Activated CD4-positive, CD25-positive, alpha-beta regulatory T cell treated with anti-CD3 and anti-CD28 coated beads, Interleukin-2, amount 50 U/mL, for 16 hours (primary cell): ENCODE results near the gene NTPCR.
"Not testable (repeated sequence)": the region's sequence is repeated elsewhere in the genome, so short reads cannot be mapped to it uniquely, and the experiment has no call there.

ENCODE experiments used
- DNase-seq: peaks from one replicate; pipeline ENCODE4 v3.0.0-alpha.2; 2020; ENCODE audit warnings: low read depth, low spot score

Gene NTPCR

GRCh38 chr1:232927166-232927565 lies 23.2 kb upstream of the NTPCR start:
- DNase-seq: not testable (repeated sequence)

GRCh38 chr1:232927830-232928505 lies 22.4 kb upstream of the NTPCR start:
- DNase-seq: no peak

DNA sequence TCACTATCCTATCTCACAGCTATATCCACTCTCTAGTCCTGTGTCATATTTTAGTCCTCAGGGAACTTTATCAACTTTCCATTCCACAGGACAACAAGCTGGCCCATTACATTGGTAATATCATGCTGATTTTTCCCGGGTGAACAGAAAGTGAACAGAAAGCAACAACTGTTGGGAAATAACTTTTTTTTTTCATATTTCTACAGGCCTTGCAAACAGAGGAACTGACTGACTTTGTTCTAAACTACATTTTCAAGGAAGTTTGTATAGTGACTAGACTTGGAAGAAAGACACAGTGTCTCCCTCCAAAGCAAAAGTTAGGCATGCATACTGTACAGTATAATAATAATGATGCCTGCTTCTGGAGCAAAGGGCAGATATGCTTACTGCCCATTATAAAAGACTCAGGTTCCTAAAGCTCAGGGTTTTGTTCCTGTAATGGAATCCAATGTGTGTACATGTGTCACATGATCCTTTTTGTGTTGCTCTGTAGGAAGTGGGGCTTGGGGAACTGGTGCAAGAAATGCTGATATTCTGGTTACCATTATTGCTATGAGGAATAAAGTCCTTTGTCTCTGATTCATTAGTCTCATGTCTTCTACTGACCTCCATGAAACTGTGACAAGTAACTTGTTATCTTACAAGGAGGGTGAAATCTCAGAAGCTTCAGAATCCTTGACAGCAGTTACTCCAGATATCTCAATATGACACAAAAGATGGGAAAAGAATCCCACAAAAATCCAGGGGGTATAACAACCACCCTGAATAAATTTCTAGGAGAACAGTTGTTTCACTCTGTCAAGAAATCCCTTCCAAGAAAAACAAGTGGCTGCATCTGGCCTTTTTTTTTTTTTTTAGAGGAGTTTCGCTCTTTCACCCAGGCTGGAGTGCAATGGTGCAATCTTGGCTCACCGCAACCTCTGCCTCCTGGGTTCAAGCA lies 17.7 kb upstream of the NTPCR start:
- no peak for DNase-seq

DNA sequence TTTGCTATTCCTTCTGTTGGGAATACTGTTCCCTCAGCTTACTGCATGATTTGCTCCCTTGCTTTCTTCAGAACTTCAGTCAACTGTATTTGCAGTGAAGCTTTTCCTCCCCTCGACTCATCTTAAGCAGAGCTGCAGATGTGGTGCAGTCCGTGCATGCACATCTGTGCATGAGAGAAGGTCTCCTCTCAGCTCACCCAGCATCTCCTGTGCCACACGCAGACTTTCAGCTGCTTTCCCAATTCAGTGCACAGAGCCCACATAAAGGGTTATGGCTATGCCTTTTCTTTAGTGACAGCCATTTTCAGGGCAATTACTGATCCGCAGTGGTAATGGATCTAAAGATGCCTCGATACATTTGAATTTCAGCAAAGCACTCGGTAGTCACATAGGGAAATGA lies 13.5 kb upstream of the NTPCR start:
- no peak for DNase-seq

DNA sequence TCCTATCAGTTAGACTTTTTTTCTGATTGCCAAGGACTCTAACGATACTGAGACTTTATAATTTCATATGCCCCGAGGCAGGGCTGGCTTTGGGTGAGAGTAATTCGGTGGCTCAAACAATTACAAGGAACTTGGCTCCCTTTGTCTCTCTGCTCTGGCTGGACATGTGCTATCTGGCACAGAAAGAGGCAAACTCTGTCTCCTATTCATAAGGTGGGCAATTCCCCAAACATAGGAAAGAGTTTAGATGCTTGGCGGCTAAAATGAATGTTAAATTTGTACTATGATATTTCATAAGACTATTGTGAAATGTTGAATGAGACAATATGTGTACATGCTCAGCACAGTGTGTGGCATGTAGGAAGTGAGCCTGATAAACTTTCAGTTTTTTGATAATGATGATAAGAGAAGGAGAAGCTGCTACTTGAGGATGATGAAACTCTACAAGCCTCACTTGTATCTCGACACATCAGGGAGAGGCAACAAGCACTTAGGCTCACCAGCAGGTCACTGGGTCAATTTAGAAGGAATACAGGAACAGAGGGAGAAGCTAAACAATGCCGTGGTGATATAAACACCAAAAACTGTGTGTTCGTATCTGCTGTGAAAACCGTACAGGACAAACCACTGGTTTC lies 12.6 kb upstream of the NTPCR start:
- DNase-seq: no peak

GRCh38 chr1:232938926-232939325 lies 11.5 kb upstream of the NTPCR start:
- DNase-seq: no peak

DNA sequence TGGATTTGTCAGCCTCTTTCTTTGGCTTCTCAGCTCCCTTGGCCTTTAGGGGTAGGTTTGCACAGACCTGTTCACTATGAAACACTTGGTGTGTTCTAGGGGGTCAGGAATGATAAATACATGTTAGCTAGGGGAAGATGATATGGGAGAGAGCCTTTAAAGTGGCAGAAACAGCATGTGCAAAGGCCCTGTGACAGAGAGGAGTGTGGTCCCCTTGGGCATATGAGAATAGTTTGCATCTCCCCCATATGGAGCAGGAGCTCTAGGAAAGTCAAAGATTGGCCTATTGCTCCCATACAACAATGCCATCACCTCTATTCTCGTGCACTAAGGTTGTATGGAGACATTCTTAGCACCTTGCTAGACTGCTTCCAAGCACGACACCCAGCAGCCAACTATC lies 10.7 kb upstream of the NTPCR start:
- DNase-seq: no peak

DNA sequence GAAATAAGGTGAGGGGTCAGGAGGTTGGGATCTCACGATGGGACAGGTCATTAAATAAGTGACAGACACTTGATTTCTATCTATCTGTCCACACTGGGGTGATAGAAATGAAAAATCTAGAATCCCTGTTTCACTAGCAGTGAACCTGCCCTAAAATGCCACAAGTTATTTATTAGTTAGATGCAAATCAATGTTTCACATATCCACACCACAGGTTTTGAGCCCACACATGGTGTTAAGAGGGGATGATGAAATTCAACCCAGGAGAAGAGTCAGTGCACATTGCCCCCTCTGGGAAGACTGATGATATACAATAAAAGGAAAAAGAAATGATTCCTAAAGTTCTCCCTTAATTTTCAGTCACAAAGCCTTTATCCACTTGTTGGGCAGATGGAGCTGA lies 10.1 kb upstream of the NTPCR start:
- no peak for DNase-seq

DNA sequence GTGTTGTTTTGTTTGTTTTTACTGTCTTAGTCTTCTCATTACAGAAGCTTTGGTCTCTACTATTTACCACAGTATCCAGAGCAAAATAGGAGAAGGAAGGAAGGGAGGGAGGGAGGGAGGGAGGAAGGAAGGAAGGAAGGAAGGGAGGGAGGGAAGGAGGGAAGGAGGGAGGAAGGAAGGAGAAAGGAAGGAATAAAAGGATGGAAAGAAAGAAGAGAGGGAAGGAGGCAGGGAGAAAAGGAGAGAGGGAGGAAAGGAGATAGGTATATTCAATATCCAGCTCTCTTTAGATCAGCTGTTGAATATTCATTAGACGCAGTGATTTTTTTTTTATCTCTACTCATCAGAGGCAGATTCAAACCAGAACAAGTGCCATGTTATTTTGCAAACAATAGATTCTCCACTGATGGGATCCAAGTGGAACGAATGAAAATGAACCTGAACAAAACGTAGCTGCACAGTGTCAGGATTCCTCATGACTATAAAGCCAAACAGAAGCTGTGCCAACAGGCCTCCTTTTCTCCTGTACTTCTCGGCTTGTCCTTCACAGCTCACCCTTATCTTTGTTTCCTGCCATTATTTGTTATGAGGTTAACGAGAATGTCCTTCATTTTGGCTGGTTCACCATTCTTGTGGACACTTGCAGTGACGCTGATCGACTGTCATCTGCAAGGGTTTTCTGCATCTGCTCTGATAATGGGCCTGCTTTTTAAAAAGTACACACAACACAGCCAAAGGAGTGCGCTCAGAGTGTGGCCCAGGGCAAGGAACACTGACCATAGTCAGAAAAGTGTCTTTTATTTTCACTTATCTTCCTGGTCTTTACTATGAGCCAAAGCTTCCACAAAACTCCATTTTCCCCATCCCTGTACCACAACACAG lies 7.8 kb upstream of the NTPCR start:
- no peak for DNase-seq

DNA sequence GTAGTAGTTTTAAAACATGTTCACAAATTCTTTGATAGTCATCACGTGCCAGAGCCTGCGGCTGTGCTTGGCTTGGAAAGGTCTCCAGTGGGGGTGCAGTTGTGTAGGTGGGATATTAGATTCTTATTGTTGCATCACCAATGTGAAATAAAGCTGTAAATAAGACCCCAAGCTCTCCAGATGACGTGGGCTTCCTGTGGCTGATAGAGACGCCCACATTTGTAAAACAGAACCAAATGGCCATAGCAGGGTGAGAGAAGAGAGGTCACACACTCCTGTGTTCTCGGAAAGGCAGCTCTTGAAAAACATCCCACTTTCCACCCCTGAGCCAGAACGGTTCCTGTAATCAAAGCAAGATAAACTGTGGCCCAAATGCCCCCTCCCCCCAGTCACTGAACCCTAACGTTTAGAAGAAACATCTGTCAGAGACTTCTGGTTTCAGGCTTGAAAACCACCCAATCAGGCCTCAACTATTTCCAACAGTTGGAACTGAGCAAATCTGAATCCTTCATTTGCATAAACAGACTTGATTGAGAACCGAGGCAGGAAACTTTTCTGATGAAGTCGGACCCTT lies 6.6 kb upstream of the NTPCR start:
- no peak for DNase-seq

- no peak for DNase-seq
These were observed 6.1 kb upstream of the NTPCR start for GRCh38 chr1:232944347-232944746.

- no peak for DNase-seq
These were observed 695 bp upstream of the NTPCR start for GRCh38 chr1:232949636-232950196.

GRCh38 chr1:232951180-232951579 lies 769 bp downstream of the NTPCR start:
- DNase-seq: no peak

DNA sequence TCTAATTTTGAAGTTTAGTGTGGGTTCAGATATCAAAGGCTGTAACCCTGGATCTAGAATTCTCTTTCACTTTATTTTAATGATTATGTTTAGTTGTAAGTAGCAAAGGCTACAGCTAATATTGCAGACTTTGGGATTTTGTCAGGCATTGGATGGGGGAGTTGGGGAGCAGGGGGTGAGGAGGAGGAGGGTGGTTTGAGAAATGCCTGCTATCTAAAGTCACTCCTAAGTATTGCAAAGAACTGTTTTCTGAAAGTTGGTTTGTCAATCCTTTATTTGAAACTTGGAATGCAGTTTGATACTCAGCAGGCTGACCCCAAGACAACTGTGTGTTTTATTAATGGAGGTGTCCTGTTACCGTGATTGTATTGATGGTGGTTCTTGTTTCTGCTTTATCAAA lies 1.2 kb downstream of the NTPCR start:
- no peak for DNase-seq

DNA sequence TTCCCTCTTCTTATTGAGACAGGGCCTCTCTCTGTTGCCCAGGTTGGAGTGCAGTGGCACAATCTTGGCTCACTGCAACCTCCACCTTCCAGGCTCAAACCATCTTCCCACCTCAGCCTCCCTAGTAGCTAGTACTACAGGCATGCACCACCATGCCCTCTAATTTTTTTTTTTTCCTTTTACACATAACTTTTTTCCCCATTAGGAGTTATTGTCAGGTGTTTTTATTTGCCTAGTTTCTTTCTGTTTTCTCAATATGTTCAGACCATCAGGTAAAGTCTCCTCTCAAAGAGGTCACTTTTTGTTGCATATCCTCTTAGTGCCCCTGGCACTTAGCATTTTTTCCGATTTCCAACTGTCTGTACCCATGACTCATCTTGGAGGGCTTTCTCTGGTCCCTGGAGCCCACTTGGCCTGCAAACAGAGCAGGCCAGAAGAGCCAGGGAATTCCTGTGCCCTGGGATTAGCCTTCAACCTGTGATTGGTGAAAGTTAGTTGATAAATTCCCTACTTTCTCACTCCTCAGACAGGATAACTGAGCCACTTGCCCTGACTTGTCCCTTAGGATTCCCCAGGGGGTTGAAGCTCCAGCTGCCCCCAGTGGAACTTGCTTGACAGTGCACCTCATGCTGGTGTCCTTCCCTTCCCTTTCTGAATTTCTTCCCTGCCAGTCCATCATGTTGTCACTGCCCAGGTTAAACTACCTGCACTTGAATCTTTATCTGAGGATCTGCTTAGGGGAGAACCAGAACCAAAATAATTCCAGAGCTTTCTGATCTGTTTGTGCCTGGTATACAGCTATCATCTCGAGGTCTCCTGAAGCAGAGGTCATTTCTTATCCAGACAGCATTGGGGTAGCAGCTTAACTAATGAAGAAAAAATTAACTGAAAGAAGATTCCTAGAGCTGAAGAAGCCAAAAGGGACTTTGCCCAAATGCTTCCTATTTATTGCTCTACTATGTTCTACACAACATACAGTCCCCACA lies 2.4 kb downstream of the NTPCR start:
- no peak for DNase-seq

DNA sequence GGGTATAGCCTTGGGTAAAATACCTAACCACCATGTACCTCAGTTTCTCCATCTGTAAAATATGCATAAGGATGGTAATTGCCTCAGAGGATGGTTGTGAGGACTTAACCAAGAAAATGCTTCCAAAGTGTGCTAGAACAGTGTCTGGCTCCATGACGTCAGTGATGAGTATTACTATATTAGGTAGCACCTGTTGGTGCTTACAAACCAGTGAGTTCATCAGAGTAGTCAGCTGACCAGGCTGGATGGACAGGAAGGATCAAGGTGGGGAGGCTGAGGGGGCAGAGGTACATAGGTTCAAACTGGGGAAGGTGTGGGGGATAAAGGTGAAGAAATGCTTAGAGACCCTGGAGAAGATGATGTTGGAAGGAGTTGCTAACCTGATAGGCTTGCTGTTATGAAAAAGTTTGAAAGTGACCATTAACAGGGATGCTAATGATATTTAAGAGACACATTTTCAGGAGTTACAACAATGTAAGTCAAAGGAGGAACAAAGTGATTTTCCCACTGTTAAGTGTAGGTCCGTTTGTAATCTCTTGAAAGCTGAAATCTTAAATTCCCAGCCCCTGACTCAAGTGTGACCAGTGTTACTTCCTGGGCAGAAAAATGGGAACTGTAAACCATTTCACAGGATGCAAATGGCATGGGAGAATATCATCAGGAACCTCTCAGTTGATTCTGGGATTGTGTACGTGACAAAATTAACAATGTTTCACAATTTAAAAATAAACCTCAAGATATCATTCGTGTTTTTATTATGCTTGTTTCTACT lies 4.4 kb downstream of the NTPCR start:
- no peak for DNase-seq

DNA sequence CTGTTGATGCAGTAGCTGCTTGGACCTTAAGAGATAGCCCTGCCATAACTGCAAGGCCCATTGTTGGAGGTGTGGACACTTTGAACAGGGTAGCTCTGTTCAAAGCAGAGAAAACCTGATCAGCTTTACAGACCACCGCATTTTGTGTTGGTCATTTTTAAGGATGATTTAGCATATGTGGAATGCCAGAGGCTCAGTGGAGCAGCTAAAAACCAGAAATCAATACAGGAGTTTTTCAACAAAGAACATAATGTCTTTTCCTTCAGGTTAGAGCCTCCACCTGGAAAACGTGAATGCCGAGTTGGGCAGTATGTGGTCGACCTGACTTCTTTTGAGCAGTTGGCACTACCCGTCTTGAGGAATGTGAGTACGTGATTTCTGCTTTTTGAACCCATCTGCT lies 5.7 kb downstream of the NTPCR start:
- no peak for DNase-seq

- no peak for DNase-seq
These were observed 7.7 kb downstream of the NTPCR start for GRCh38 chr1:232958067-232958466.
